Measurements from ENCODE around the gene NUP93. TPM values are rescaled to one million over a fixed set of nuclear protein-coding genes. Genes with fewer than 3 reads are reported as not detected.

NUP93 gene
- total RNA-seq, 1 experiment from 2014 or later: 165 TPM

GRCh38 chr16:56858374-56858773 is 128.4 kb downstream of the NUP93 start:
- no peak overlapping the region for H2BK15ac ChIP-seq (ENCODE audit: low read depth, low read length)
- no peak overlapping the region for H2BK20ac ChIP-seq (ENCODE audit: low read depth, low read length, poor library complexity, severe bottlenecking)
- no peaks in the 10 kb centered on the region for H3K23me2 ChIP-seq (ENCODE audit: insufficient read length, low read depth, low read length, poor library complexity, severe bottlenecking)
- Mint-ChIP-seq H3K4me3 (no peak overlapping the region), H3K27me3 (ENCODE audit: low read depth) (no peaks in the 10 kb centered on the region; the same call in 1 of the 2 replicates), H3K9me3 (no peaks in the 10 kb centered on the region; a peak in 1 of 5 replicates), H3K36me3 (ENCODE audit: insufficient read depth in 1 of 3, low read depth in 3 of 3) (no peaks in the 10 kb centered on the region), H3K27ac (no peak overlapping the region), H3K4me1 (peaks cover 14 to 17% of the 10 kb centered on the region in 2 experiments)
- H2BK12ac ChIP-seq (ENCODE audit: insufficient read length, low read depth, low read length): no peak overlapping the region
- H2AFZ ChIP-seq (ENCODE audit: low read length): no peak overlapping the region
- H3K79me2 ChIP-seq (ENCODE audit: insufficient read depth, low read length): no peaks in the 10 kb centered on the region
- WGBS (ENCODE audit: extremely low coverage, insufficient read length, low lambda C conversion rate): no CpG with 5 or more reads among the region's 14 CpGs
- no peak overlapping the region for H3K18ac ChIP-seq (ENCODE audit: insufficient read length, low read depth, low read length)
- no peak overlapping the region for H2BK5ac ChIP-seq (ENCODE audit: insufficient read length, low read length)
- DNase-seq: no peak
- no peak overlapping the region for H4K8ac ChIP-seq (replicated peaks; ENCODE audit: insufficient read length, low read depth, low read length)
- H3K79me1 ChIP-seq (ENCODE audit: insufficient read depth, low read depth, low read length, poor library complexity, severe bottlenecking): no peaks in the 10 kb centered on the region
- H3K23ac ChIP-seq (ENCODE audit: insufficient read length, low read depth, low read length): no peak overlapping the region
- no peak overlapping the region for H3K4ac ChIP-seq (ENCODE audit: low read depth, low read length)
- H2AK5ac ChIP-seq (ENCODE audit: insufficient read length, low read length): no peak overlapping the region
- H3K4me2 ChIP-seq (ENCODE audit: insufficient read depth, insufficient read length, low read length): no peak overlapping the region
- no peak overlapping the region for H4K91ac ChIP-seq (ENCODE audit: insufficient read length, low read depth, low read length)
- no peak overlapping the region for H3K9ac ChIP-seq (ENCODE audit: extremely low read depth, insufficient read length, low read length)
- no peak overlapping the region for H3K27ac ChIP-seq (ENCODE audit: insufficient read length, low read depth, low read length)
- TF ChIP-seq CTCF (conservative IDR thresholded peaks at IDR 0.05): no peak
- no peaks in the 10 kb centered on the region for H3K4me1 ChIP-seq (ENCODE audit: insufficient read depth, low read length)
- no peak overlapping the region for H3T11ph ChIP-seq (ENCODE audit: low read length)
- H3K27me3 ChIP-seq (ENCODE audit: insufficient read depth, low read length): no peaks in the 10 kb centered on the region
- H3K56ac ChIP-seq (ENCODE audit: insufficient read length, low read depth, low read length): no peak overlapping the region
- H4K5ac ChIP-seq (ENCODE audit: insufficient read length, low read depth, low read length): no peak overlapping the region
- H3K14ac ChIP-seq (ENCODE audit: insufficient read depth, low read length): no peak overlapping the region
- no peak overlapping the region for H2BK120ac ChIP-seq (ENCODE audit: low read depth, low read length, poor library complexity, severe bottlenecking)
- no peaks in the 10 kb centered on the region for H3K9me3 ChIP-seq (ENCODE audit: control insufficient read depth, low read depth, low read length)
- H4K20me1 ChIP-seq (ENCODE audit: control insufficient read depth, insufficient read depth, insufficient read length): no peaks in the 10 kb centered on the region

All from H9 (cell line).